Stimulated activated naive CD4-positive, alpha-beta T cell treated with Interleukin-2 at 50 U/mL for 16 hours (primary cell): Measurements from ENCODE around the gene PBOV1.

ENCODE experiments used
- DNase-seq: peaks from one replicate; lab custom pipeline; 2025; lab: John Stamatoyannopoulos, UW

Gene PBOV1

DNA sequence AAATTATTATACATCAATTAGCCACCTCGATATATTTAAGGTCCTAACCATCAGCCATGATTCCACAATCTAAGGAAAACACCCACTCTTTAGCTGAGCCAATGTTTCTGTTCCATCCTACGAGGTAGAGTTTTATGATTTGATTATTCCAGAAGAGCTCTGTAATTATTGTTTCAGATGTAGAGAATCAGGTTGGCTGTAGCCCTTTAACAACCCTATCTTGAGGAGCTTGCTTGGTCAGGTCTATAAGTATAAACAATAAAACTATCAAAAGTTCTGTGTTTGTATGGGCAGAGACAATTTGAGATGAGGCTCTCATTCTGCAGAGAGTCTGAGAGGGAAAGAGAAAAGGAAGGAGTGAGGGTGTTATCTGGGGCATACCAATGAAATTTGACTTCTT is at the start of gene PBOV1:
PBOV1 (minus strand) TSS at position 43 of the 400 bp plus-strand sequence. CDS start 96 bp downstream, outside the sequence.
- DNase-seq = no peak

DNA sequence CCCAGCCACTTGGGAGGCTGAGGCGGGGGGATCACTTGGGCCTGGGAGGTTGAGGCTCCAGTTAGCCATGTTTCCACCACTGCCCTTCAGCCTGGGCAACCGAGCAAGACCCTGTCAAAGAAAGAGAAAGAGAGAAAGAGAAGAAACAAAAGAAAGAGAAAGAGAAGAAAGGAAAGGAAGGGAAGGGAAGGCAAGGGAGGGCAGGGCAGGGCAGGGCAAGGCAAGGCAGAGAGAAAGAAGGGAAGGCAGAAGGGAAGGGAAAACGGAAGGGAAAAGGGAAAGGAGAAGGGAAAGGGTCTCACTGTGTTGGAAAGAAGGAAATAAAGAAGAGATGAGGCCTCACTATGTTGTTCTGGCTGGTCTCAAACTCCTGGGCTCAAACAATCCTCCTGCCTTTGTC is 47.8 kb upstream of the PBOV1 start:
- DNase-seq = no peak

GRCh38 chr6:138264372-138264880 is 46.1 kb upstream of the PBOV1 start:
- no peak for DNase-seq

DNA sequence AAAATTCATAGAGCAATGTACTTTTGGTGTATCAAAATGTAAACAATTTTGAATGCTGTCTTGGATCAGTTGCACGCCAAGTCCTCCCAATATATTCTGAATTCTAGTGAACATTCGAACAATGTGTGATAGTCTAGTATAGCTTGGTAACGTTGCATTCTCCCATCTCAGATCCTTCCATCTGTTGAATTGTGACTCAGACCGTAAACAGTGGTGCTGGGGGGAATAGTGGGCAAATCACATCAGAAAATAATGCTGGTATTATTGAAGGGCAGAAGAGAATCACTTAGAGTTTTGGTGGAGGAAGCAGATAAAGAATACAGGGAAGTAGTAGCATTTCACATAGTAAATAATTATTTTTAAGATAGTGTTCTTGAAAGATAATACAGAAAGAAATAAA is 45.7 kb upstream of the PBOV1 start:
- DNase-seq = no peak

DNA sequence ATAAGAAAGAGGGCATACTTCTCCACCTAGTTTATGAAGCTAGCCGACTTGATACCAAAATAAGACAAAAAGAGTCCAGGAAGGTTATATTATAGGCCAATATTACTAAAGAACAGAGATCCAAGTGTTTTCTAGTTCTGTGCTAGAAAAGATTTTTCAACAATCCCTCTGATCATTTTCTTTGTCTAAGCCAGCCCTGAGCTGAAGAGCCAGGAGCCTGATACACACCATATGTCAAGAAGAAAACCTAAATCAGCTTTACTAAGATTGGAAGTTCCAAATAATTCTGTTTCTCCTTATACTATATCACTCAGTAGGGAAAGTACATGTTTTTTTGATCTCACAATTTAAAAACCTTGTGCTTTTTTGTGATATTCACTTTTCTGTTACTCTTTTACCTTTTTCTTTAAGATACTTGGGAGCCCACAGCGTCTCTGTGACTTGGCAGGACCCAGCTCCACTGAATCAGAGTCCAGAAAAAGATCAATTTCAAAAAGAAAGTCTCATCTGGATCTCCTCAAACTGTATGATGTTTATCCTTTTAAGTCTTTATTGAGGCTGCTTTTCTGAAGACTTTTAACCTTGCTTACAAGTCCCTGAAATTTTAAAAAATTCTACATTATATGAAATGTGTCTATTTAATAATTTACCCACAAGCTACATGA is 43.0 kb upstream of the PBOV1 start:
- DNase-seq = no peak

DNA sequence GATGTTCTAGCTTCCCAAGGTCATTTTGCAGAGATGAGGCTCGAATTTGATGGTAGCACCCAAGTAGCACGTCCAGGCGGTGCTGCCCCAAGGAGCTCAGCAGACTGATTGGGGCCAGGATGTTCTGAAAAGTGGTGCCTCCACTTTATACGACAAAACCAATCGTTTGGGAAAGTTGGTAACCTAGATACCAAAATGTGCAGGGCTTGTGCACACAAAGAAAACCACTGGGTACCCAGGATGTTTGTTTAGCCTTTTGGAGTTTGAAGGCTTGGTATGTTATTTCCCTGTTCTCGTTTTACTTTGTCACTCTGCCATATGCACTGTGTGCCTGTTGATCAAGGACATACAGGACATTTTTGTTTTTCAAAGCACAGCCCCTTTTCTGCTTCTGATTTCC is 40.7 kb upstream of the PBOV1 start:
- no peak for DNase-seq

GRCh38 chr6:138258197-138258596 is 39.9 kb upstream of the PBOV1 start:
- no peak for DNase-seq

DNA sequence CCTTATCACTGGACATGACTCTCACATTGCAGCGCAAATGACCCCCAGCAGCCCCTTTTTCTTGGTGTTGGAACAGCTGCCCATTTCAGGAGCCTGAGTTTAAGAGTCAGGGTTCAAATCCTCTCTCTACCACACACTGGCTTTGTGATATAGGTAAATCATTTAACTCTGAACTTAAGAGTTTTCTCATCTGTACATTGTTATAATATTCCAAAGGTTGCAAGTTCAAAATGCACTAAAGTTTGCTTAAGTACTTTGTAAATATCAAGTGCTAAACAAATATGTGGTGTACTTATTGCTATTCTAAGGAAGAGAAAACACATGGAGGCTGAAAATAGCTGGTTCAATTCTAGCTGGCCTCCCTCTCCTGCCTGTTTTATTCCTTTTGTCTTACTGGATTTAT is 39.3 kb upstream of the PBOV1 start:
- DNase-seq = no peak

DNA sequence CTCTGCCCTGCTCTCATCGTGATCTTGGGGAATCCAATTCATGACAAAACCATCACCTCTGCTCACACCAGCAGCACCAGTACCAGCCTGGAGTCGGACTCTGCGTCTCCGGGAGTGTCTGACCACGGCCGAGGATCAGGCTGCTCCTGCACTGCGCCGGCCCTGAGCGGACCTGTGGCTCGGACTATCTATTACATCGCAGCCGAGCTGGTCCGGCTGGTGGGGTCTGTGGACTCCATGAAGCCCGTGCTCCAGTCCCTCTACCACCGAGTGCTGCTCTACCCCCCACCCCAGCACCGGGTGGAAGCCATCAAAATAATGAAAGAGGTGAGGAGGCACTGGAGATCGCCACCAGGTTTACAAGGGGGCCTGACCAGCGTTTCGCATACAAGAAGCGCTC is 37.2 kb upstream of the PBOV1 start:
- no peak for DNase-seq

DNA sequence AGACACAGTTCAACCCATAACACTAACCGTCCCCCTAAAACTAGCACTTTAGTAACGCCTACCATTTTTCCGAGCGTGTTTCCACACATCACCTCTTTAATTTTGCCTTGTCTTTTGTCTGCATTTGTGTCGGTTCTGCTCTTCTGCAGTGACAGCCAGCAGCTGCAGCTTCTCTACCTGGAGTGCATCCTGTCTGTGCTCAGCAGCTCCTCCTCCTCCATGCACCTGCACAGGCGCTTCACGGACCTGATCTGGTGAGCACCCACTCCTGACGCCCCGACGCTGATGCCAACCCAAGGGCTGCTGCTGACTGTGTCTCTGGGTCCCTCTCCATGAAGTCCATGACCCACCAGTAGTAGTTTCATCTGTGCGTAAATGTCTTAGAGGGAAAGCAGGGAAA is 35.4 kb upstream of the PBOV1 start:
- DNase-seq = no peak

GRCh38 chr6:138250513-138251247 is 32.4 kb upstream of the PBOV1 start:
- DNase-seq = no peak

DNA sequence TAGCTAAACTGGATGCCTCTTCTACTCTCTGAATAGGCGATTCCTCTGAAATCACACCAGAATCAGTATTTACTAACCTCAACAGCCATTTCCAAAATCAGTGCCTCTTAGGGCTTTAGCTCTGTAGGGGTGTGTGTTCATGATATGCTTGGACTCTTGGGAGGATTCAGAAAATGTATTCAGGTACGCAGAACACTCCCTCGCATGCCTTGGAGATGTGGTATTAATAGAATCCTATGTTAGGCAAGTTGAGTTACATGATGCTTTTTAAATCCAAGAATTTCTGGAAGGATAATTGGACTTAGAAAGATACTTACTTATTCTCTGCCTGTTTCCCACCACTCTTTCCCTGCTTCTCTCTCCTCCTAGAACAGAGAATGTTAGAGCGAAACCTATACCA is 31.8 kb upstream of the PBOV1 start:
- DNase-seq = no peak

DNA sequence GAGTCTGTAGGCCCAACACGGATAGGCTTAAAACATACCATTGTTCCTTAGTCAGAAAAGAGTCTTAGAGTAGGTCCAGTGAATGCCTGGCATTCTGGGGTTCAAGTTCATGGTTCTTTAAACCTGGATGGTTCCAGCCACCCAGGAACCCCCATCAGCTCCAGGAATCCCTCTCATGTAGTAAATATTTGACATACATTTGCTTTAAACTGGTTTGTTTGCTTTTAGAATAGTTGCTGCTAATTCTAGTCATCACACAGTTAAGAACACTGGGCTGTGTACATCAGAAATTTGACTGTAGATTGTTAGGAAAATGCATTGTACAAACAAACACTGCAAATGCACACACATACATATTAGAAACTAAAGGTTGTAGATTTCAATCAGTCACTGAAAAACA is 30.6 kb upstream of the PBOV1 start:
- no peak for DNase-seq

DNA sequence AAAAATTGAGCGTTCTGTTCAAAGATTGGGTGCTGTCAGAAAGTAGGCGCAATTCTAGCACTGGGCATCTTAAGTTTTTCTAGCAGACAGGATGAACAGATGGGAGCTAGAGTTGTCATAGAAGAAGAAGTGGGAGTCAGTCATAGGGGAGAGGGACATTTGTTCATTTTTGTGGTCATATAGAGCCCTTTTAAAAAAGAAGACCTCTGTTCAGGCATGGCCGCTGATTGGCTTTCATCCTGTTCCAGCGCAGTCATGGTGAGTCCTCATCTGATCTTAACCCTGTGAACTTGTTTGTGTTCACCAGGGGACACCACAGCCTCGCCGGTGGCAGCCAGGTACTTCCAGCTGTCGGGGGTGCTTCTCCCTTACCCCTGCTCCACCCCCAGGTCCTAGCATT is 29.7 kb upstream of the PBOV1 start:
- DNase-seq = no peak

- DNase-seq = no peak
These were observed 28.6 kb upstream of the PBOV1 start for GRCh38 chr6:138246650-138247440.

GRCh38 chr6:138245751-138246150 is 27.5 kb upstream of the PBOV1 start:
- no peak for DNase-seq

DNA sequence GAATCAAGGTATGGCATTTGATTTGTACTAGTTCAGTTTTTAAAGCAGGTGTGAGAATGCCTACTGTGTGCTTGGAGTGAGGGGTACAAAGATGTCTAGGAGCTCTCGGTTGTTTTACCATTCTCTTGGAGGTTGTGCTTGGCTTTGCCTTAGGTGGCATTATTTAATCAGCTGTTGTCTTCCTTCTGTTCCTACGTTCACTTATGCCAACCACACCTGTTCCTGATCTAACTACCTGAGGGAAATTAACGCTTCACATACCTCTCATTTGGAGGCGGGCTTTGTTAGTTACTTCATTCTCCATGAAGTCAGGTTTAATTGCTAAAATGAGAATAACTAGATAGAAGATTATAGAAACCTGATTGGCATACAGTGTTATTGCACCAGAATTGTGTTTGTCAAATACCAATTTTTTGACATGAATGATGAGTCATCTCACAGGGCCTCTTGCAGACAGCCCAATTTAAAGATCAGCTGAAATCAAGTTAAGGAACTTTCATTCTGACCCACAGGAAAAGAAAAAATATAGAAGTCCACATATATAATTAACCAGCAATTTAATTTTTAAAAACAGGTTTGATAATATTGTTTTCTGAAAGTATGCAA is 24.8 kb upstream of the PBOV1 start:
- no peak for DNase-seq

GRCh38 chr6:138241934-138242333 is 23.6 kb upstream of the PBOV1 start:
- DNase-seq = no peak

DNA sequence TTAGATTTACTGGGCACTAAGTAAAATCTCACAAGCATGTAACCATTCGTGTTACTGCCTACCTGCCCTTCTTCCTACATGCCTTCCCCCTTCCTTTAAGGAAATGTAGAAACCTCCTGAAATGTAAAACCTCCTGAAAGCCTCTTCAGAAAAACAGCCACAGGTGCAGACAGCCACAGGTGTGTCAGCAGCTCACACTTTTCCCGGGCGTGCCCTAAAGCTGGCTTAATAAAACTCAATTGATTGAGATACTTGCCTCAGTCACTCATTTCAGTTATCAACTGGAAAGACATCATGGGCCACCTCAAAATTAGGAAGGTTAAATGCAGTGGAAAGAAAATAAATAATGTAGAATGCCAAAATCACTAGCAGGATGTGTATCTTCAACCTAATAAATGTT is 23.1 kb upstream of the PBOV1 start:
- DNase-seq = no peak

- DNase-seq = no peak
These were observed 22.4 kb upstream of the PBOV1 start for GRCh38 chr6:138240476-138241245.

GRCh38 chr6:138239774-138240173 is 21.5 kb upstream of the PBOV1 start:
- DNase-seq = no peak

- no peak for DNase-seq
These were observed 20.1 kb upstream of the PBOV1 start for GRCh38 chr6:138238368-138238767.
